Activated CD4-positive, alpha-beta T cell treated with anti-CD3 and anti-CD28 coated beads for 1 hour (primary cell): ENCODE results near the gene CTXND2.
"Not testable (repeated sequence)": the region's sequence is repeated elsewhere in the genome, so short reads cannot be mapped to it uniquely, and the experiment has no call there.

ENCODE experiments used
- DNase-seq: peaks from one replicate; pipeline ENCODE4 v3.0.0-alpha.2; 2020

The CTXND2 gene

GRCh38 chr1:150893336-150893913, 6.5 kb downstream of the CTXND2 start:
- DNase-seq: no peak

- DNase-seq: no peak
These were observed 8.7 kb downstream of the CTXND2 start for GRCh38 chr1:150895618-150896017.

GRCh38 chr1:150899795-150900194, 12.9 kb downstream of the CTXND2 start:
- not testable (repeated sequence) for DNase-seq

- DNase-seq: no peak
These were observed 15.4 kb downstream of the CTXND2 start for GRCh38 chr1:150902346-150902745.

- no peak for DNase-seq
These were observed 15.8 kb downstream of the CTXND2 start for GRCh38 chr1:150902751-150903150.

GRCh38 chr1:150905301-150905700, 18.4 kb downstream of the CTXND2 start:
- no peak for DNase-seq

GRCh38 chr1:150906329-150906728, 19.4 kb downstream of the CTXND2 start:
- no peak for DNase-seq

- no peak for DNase-seq
These were observed 19.9 kb downstream of the CTXND2 start for GRCh38 chr1:150906813-150907212.

- no peak for DNase-seq
These were observed 22.7 kb downstream of the CTXND2 start for GRCh38 chr1:150909585-150910180.

- no peak for DNase-seq
These were observed 25.7 kb downstream of the CTXND2 start for GRCh38 chr1:150912623-150913022.

- DNase-seq: no peak
These were observed 30.5 kb downstream of the CTXND2 start for GRCh38 chr1:150917387-150917786.

GRCh38 chr1:150922519-150922975, 35.6 kb downstream of the CTXND2 start:
- DNase-seq: peak; percentile 59

- DNase-seq: no peak
These were observed 38.1 kb downstream of the CTXND2 start for GRCh38 chr1:150925080-150925479.

- DNase-seq: peak; percentile 86
These were observed 39.3 kb downstream of the CTXND2 start, which contains the start of gene SETDB1 for GRCh38 chr1:150926097-150926741. Gene SETDB1 (plus strand): TSS chr1:150926363. CDS start chr1:150927715, 1,352 bp downstream.

- no peak for DNase-seq
These were observed 40.7 kb downstream of the CTXND2 start for GRCh38 chr1:150927624-150928023.

GRCh38 chr1:150928286-150928685, 41.4 kb downstream of the CTXND2 start:
- no peak for DNase-seq

- not testable (repeated sequence) for DNase-seq
These were observed 41.8 kb downstream of the CTXND2 start for GRCh38 chr1:150928775-150929174.

GRCh38 chr1:150931773-150932172, 44.8 kb downstream of the CTXND2 start:
- DNase-seq: no peak

GRCh38 chr1:150944856-150945255, 57.9 kb downstream of the CTXND2 start:
- no peak for DNase-seq

- DNase-seq: no peak
These were observed 67.8 kb downstream of the CTXND2 start for GRCh38 chr1:150954708-150955107.

GRCh38 chr1:150955280-150955679, 68.3 kb downstream of the CTXND2 start:
- DNase-seq: no peak

- DNase-seq: no peak
These were observed 70.7 kb downstream of the CTXND2 start for GRCh38 chr1:150957666-150958065.

- no peak for DNase-seq
These were observed 73.7 kb downstream of the CTXND2 start for GRCh38 chr1:150960646-150961045.

- no peak for DNase-seq
These were observed 74.8 kb downstream of the CTXND2 start for GRCh38 chr1:150961756-150962155.
